ENCODE data around the gene CCL18. TPM values are rescaled to one million over a fixed set of nuclear protein-coding genes. Genes with fewer than 3 reads are reported as not detected.
"Not testable (repeated sequence)": the region's sequence is repeated elsewhere in the genome, so short reads cannot be mapped to it uniquely, and the experiment has no call there.

Gene CCL18
- total RNA-seq, 1 experiment from 2014 or later = not detected

- H3K23ac ChIP-seq (ENCODE audit: insufficient read length, low read depth, low read length) = not testable (repeated sequence)
These were observed 24.0 kb downstream of the CCL18 start for GRCh38 chr17:36087897-36088572.

More at GRCh38 chr17:36087897-36088572, 24.0 kb downstream of the CCL18 start:
- not testable (repeated sequence) for H3K36me3 Mint-ChIP-seq (ENCODE audit: insufficient read depth in 1 of 3, low read depth in 3 of 3); H3K4ac ChIP-seq (ENCODE audit: low read depth, low read length); H3K27ac Mint-ChIP-seq; H3K9ac ChIP-seq (ENCODE audit: extremely low read depth, insufficient read length, low read length); H2BK5ac ChIP-seq (ENCODE audit: insufficient read length, low read length); H3K14ac ChIP-seq (ENCODE audit: insufficient read depth, low read length); H3K27ac ChIP-seq (ENCODE audit: insufficient read length, low read depth, low read length); H2AFZ ChIP-seq (ENCODE audit: low read length); H4K20me1 ChIP-seq (ENCODE audit: control insufficient read depth, insufficient read depth, insufficient read length); H3K56ac ChIP-seq (ENCODE audit: insufficient read length, low read depth, low read length); H2BK20ac ChIP-seq (ENCODE audit: low read depth, low read length, poor library complexity, severe bottlenecking); H2BK12ac ChIP-seq (ENCODE audit: insufficient read length, low read depth, low read length); H3K4me1 ChIP-seq (ENCODE audit: insufficient read depth, low read length); H3K23me2 ChIP-seq (ENCODE audit: insufficient read length, low read depth, low read length, poor library complexity, severe bottlenecking); H3K79me1 ChIP-seq (ENCODE audit: insufficient read depth, low read depth, low read length, poor library complexity, severe bottlenecking); H4K91ac ChIP-seq (ENCODE audit: insufficient read length, low read depth, low read length); H3K18ac ChIP-seq (ENCODE audit: insufficient read length, low read depth, low read length); H2AK5ac ChIP-seq (ENCODE audit: insufficient read length, low read length); DNase-seq; H3K4me3 Mint-ChIP-seq; H4K5ac ChIP-seq (ENCODE audit: insufficient read length, low read depth, low read length); H3K79me2 ChIP-seq (ENCODE audit: insufficient read depth, low read length); H3T11ph ChIP-seq (ENCODE audit: low read length); H4K8ac ChIP-seq (replicated peaks; ENCODE audit: insufficient read length, low read depth, low read length); H2BK15ac ChIP-seq (ENCODE audit: low read depth, low read length); H3K4me2 ChIP-seq (ENCODE audit: insufficient read depth, insufficient read length, low read length); H3K9me3 ChIP-seq (ENCODE audit: control insufficient read depth, low read depth, low read length); H3K9me3 Mint-ChIP-seq; H3K27me3 ChIP-seq (ENCODE audit: insufficient read depth, low read length); H2BK120ac ChIP-seq (ENCODE audit: low read depth, low read length, poor library complexity, severe bottlenecking); H3K27me3 Mint-ChIP-seq (ENCODE audit: low read depth)
- WGBS (ENCODE audit: extremely low coverage, insufficient read length, low lambda C conversion rate) = no CpG with 5 or more reads among the region's 10 CpGs
- peaks cover 23% of the 10 kb centered on the region in 2 experiments for H3K4me1 Mint-ChIP-seq
